Effector memory CD4-positive, alpha-beta T cell (primary cell): ENCODE results near the gene COX8A.
A peak's percentile ranks its signal among the peaks of the same experiment; 100 is the strongest.

Experiments
- DNase-seq, 3 donors: peaks; one replicate each; pipeline ENCODE4 v3.0.0-alpha.2; 2020
- H3K27ac ChIP-seq: 2 replicates; pipeline ENCODE4 v1.7.0; 2013; ENCODE audit warnings: mild to moderate bottlenecking, low read length, moderate library complexity; ENCODE audit not compliant: insufficient read depth, poor library complexity, severe bottlenecking
- H3K27me3 ChIP-seq: replicated peaks from 2 replicates; pipeline ENCODE4 v1.7.0; 2013; ENCODE audit warnings: mild to moderate bottlenecking, low read length; ENCODE audit not compliant: insufficient read depth, control insufficient read depth, poor library complexity, severe bottlenecking
- H3K36me3 ChIP-seq: 2 replicates; pipeline ENCODE4 v1.7.0; 2013; ENCODE audit warnings: mild to moderate bottlenecking, low read length, moderate library complexity; ENCODE audit not compliant: control insufficient read depth, insufficient read depth
- H3K4me1 ChIP-seq: 2 replicates; pipeline ENCODE4 v1.7.0; 2013; ENCODE audit warnings: low read length, mild to moderate bottlenecking; ENCODE audit not compliant: control insufficient read depth, insufficient read depth, poor library complexity, severe bottlenecking
- H3K4me3 ChIP-seq: 2 replicates; pipeline ENCODE4 v1.7.0; 2013; ENCODE audit warnings: low read length, low read depth, mild to moderate bottlenecking; ENCODE audit not compliant: insufficient read depth, poor library complexity, severe bottlenecking
- H3K9me3 ChIP-seq: 2 replicates; pipeline ENCODE4 v1.7.0; 2013; ENCODE audit warnings: mild to moderate bottlenecking, low read length, moderate library complexity; ENCODE audit not compliant: control insufficient read depth

Gene COX8A

DNA sequence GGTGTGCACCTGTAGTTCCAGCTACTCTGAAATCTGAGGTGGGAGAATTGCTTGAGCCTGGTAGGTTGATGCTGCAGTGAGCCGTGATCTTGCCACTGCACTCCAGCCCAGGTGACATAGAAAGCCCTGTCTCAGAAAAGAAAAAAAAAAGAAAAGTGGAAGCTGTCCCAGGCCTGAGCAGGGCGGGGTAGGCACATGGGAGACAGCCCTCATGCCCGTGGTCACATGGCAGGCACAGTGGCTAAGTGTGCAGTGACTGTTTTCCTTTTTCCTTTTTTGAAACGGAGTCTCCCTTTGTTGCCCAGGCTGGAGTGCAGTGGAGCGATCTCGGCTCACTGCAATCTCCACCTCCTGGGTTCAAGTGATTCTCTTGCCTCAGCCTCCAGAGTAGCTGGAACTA lies 19.6 kb downstream of the COX8A start:
- Histone ChIP-seq H3K27ac (no peak overlapping the region), H3K4me3 (no peak overlapping the region), H3K9me3 (no peaks in the 10 kb centered on the region), H3K27me3 (no peaks in the 10 kb centered on the region), H3K36me3 (peaks cover 56% of the 10 kb centered on the region), H3K4me1 (peaks cover 1% of the 10 kb centered on the region)
- DNase-seq, result no peak

DNA sequence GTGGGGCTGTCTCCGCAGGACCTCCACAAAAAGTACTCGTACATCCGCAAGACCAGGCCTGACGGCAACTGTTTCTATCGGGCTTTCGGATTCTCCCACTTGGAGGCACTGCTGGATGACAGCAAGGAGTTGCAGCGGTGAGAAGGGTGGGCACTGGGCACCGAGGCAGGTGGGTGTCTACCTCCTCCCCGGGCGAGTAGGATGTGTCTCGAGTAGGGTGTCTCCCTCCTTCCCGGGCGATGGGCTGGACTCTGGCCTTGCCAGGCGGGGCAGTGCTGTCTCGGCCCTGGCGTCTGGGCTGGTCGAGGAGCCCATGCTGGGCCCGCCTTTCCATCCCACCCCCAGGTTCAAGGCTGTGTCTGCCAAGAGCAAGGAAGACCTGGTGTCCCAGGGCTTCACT lies 22.1 kb downstream of the COX8A start:
- Histone ChIP-seq H3K27ac (no peak overlapping the region), H3K27me3 (no peaks in the 10 kb centered on the region), H3K9me3 (no peaks in the 10 kb centered on the region), H3K4me1 (peaks cover 15% of the 10 kb centered on the region), H3K4me3 (no peak overlapping the region), H3K36me3 (peaks cover 49% of the 10 kb centered on the region)
- DNase-seq, result no peak

DNA sequence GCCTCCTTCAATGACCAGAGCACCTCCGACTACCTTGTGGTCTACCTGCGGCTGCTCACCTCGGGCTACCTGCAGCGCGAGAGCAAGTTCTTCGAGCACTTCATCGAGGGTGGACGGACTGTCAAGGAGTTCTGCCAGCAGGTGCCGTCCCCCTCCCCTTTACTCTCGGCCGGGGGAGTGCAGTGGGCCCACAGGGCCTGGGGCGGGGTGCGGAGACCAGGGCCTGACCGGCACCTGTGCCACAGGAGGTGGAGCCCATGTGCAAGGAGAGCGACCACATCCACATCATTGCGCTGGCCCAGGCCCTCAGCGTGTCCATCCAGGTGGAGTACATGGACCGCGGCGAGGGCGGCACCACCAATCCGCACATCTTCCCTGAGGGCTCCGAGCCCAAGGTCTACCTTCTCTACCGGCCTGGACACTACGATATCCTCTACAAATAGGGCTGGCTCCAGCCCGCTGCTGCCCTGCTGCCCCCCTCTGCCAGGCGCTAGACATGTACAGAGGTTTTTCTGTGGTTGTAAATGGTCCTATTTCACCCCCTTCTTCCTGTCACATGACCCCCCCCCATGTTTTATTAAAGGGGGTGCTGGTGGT lies 22.8 kb downstream of the COX8A start:
- Histone ChIP-seq H3K4me3 (no peak overlapping the region), H3K27me3 (no peaks in the 10 kb centered on the region), H3K4me1 (peaks cover 15% of the 10 kb centered on the region), H3K36me3 (peaks cover 42% of the 10 kb centered on the region), H3K27ac (no peak overlapping the region), H3K9me3 (no peaks in the 10 kb centered on the region)
- no peak for DNase-seq

DNA sequence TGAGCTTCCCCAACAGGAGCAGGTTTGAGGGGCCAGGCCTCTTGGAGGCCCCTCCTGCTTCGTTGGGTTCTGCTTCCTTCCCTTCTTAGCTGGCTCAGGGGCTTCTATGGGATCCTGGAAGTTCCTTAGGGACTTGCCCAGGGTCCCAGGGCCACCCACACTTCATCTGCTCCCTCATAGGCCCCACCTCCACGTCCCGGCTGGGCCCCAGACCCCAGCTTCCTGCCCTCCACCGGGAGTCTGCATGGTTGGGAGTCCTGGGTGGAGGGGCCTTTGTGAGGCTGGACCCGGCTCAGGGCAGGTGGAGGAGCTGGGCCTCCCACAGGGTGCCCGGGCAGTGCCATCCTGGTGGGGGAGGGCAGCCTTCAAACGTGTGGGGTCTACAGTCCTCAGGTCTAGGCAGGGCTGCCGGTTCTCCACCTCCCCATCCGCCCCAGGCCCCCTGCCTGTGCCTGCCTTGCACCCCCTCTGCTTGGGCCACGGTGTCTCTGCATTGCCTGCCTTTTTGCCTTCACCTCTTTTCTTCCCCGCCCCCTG lies 23.4 kb downstream of the COX8A start:
- no peak for DNase-seq

DNA sequence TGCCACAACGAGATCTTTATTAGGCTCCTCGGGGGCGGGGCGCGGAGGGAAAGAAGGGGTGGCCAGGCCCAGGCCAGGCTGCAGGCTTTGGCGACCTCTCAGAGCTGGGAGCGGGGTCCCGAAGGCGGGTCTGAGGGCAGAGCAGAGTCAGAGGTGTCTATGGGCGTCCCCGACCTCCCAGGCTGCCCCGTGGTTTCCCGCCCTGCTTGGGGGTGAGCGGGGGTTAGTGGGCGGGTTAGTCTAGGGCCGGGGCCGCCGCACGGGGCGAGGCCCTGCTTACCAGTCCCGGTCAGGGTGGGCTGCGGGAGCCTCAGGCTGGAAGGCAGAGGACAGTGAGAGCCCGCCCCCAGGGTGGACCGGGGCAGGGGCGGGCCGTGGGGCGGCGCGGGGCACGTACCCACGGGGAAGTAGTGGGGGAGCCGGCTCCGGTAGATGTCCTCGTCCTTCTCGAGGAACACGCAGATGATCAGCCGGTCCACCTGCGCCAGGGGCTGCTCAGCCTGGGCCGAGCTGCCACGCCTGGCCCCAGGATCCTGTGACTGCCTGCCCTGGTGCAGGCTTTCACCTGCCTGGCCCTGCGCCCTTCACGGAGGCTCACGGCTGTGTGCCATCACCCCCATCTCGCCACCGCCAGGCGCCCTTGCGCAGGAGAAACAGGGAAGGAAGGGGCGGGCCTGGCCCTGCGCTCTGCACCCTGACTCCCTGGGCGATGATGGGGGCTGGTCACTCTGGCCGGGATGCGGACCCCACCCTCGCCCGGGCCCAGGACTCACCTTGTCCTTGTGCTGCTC lies 24.3 kb downstream of the COX8A start:
- Histone ChIP-seq H3K9me3 (no peaks in the 10 kb centered on the region), H3K27me3 (no peaks in the 10 kb centered on the region), H3K4me1 (peaks cover 15% of the 10 kb centered on the region), H3K4me3 (no peak overlapping the region), H3K27ac (no peak overlapping the region), H3K36me3 (peaks cover 40% of the 10 kb centered on the region)
- DNase-seq, result no peak

More for the DNA sequence above, 23.4 kb downstream of the COX8A start:
- Histone ChIP-seq H3K27ac (no peak overlapping the region), H3K4me3 (no peak overlapping the region), H3K9me3 (no peaks in the 10 kb centered on the region), H3K36me3 (peaks cover 42% of the 10 kb centered on the region), H3K27me3 (no peaks in the 10 kb centered on the region), H3K4me1 (peaks cover 15% of the 10 kb centered on the region)

DNA sequence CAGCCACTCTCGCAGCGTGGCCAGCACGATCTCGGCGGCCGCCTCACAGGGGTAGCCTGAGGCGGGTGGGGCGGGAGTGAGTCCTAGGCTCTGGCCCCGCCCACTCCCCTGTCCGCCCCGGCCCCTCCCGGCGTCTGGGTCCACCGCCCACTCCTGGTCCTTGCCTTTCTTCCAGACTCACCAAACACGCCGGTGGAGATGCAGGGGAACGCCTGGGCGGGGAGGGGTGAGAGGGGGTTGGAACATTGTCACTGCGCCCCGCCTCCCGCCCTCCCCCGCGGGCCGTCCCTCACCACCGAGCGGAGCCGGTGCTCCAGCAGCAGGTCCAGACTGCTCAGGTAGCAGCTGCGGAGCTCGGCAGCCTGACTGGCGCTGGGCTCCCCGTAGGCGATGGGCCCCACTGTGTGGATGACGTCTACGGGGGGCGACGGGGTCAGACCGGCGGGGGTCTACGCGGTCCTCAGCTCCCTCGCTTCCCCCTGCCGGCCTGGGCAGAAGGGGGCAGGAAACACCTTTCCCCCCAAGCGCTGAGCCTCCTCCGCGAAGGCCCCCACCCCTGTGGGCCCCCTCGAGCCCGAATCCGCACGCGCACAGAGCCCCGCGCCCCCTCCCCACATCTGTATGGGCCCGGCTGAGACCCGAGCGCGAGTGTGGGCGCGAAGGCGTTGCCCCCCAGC lies 25.1 kb downstream of the COX8A start:
- Histone ChIP-seq H3K27me3 (no peaks in the 10 kb centered on the region), H3K9me3 (no peaks in the 10 kb centered on the region), H3K4me3 (peak overlapping the region; percentile 48), H3K27ac (no peak overlapping the region), H3K36me3 (peaks cover 36% of the 10 kb centered on the region), H3K4me1 (peaks cover 15% of the 10 kb centered on the region)
- DNase-seq, result peak; percentile 48 to 53 (median 51)

DNA sequence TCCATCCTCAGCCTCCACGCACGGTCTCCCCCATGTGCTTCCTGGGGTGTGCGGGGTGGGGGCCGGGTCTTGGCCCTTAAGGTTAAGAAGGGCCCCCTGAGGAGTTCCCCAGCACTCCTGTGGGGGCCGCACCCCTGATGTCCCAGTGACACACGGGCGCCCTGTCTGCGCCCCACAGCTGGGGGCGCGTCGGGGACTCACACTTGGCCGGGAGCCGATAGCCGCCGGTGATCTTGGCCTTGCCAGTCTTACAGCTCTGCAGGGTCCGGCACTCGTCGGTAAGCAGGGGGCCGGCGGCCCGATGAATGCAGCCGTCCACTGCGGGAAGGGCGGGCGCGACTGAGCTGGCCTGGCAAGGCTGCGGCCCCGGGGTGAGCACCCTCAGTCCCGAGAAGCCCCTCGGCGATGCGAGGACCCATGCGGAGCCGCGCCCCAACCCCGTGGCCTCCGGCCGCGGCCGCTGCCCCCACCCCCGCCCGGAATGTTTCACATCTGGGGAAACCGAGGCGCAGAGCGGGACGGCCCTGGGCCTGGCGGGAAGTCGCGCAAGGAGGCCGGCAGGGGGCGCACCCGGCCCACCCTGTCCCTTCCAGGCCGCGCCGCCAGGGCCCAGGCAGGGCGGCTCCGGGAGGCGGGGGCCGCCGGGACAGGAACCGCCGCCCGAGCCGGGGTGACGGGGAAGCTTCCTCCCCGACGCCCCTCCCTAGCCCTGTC lies 25.8 kb downstream of the COX8A start:
- Histone ChIP-seq H3K4me3 (peak overlapping the region; percentile 48), H3K27me3 (no peaks in the 10 kb centered on the region), H3K36me3 (peaks cover 31% of the 10 kb centered on the region), H3K9me3 (no peaks in the 10 kb centered on the region), H3K27ac (no peak overlapping the region), H3K4me1 (peaks cover 15% of the 10 kb centered on the region)
- DNase-seq, result peak; percentile 57 to 67 (median 58)

DNA sequence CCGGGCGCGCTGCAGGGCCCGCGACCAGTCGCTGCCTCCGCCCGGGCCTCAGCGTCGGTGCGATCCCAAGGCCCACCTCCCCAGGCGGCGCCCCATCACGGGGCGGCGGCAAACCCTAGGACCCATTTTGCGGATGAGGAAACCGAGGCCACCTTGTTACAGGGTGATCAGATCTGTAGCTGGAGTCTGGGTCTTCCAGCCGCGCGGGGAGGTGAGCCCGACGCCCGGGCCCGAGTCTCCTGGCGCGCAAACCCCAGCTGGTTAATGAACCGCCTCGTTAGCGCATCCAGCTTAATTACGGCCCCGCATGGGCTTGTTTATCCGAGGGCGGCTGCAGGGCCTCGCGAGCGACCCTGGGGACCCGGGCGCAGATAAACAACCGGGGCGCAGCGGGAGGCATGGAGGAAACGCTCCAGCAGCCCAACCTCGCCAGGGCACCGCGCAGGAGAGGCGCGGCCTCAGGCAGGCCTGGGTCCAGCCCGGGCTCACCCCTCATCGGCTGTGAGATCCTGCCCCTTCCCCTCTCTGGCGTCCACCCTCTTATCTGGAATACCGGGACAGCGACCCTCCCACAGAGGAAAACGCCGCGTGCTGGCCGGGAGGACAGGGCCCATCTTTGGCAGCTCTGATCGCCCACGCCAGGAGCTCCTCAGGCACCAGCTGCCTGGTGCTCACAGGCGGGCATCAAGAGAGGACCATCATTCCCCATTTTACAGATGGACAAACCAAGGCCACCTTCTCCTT lies 26.5 kb downstream of the COX8A start:
- Histone ChIP-seq H3K4me3 (peak overlapping the region; percentile 36), H3K27me3 (no peaks in the 10 kb centered on the region), H3K27ac (no peak overlapping the region), H3K4me1 (peaks cover 15% of the 10 kb centered on the region), H3K9me3 (no peaks in the 10 kb centered on the region), H3K36me3 (peaks cover 28% of the 10 kb centered on the region)
- no peak for DNase-seq
